Liver (tissue), 9 donors: ENCODE measurements around the gene COX6B1. TPM values are rescaled to one million over a fixed set of nuclear protein-coding genes. Genes with fewer than 3 reads are reported as not detected.

Experiments
- DNase-seq: peaks from one replicate; pipeline ENCODE4 v3.0.0-alpha.2; 2017; ENCODE audit warnings: low spot score
- H3K27ac ChIP-seq, 2 donors: one replicate each; pipeline ENCODE4 v1.7.0; 2013; ENCODE audit warnings: inconsistent platforms in 2 of 2, low read length in 2 of 2, control low read depth in 1 of 2, low read depth in 1 of 2, mild to moderate bottlenecking in 1 of 2
- H3K27me3 ChIP-seq, 4 donors: one replicate each; pipeline versions ENCODE4 v1.6.1 to v1.7.0; 2013; ENCODE audit warnings: low read length in 3 of 4, inconsistent platforms in 1 of 4, mild to moderate bottlenecking in 1 of 4, moderate library complexity in 1 of 4; ENCODE audit not compliant: control insufficient read depth in 4 of 4, insufficient read depth in 4 of 4
- H3K36me3 ChIP-seq, 4 donors: one replicate each; pipeline versions ENCODE4 v1.6.1 to v1.7.0; 2013; ENCODE audit warnings: low read length in 3 of 4, mild to moderate bottlenecking in 3 of 4, low read depth in 1 of 4, moderate library complexity in 1 of 4; ENCODE audit not compliant: control insufficient read depth in 4 of 4, insufficient read depth in 3 of 4
- H3K4me1 ChIP-seq, 4 donors: one replicate each; pipeline versions ENCODE4 v1.6.1 to v1.7.0; 2013; ENCODE audit warnings: low read length in 3 of 4, mild to moderate bottlenecking in 3 of 4, moderate library complexity in 1 of 4; ENCODE audit not compliant: control insufficient read depth in 4 of 4, insufficient read depth in 4 of 4
- H3K4me3 ChIP-seq, 3 donors: one replicate each; pipeline versions ENCODE4 v1.6.1 to v1.7.0; 2013; ENCODE audit warnings: low read length in 3 of 3, control low read depth in 1 of 3, low read depth in 1 of 3, mild to moderate bottlenecking in 1 of 3
- H3K9ac ChIP-seq, 2 donors: one replicate each; pipeline ENCODE4 v1.7.0; 2013; ENCODE audit warnings: low read length in 2 of 2, mild to moderate bottlenecking in 2 of 2, moderate library complexity in 2 of 2, control low read depth in 1 of 2, low read depth in 1 of 2
- H3K9me3 ChIP-seq, 4 donors: one replicate each; pipeline versions ENCODE4 v1.6.1 to v1.7.0; 2013; ENCODE audit warnings: low read length in 3 of 4; ENCODE audit not compliant: control insufficient read depth in 4 of 4
- ATF3 ChIP-seq: IDR thresholded peaks from 2 replicates; pipeline ENCODE4 v1.6.1; 2016; ENCODE audit warnings: antibody characterized with exemption
- CTCF ChIP-seq: fragments of 150-350 bp; IDR thresholded peaks from 2 replicates; pipeline ENCODE4 v1.5.1; 2017; ENCODE audit warnings: improper control_type of control experiment, low read depth, low read length; ENCODE audit not compliant: missing input control
- EGR1 ChIP-seq, 2 donors: IDR thresholded peaks; 2 replicates each; pipeline ENCODE4 v1.6.1; 2016 to 2018; ENCODE audit warnings: antibody characterized with exemption in 2 of 2, low read depth in 2 of 2
- FOXA1 ChIP-seq: IDR thresholded peaks from 2 replicates; pipeline ENCODE4 v1.6.1; 2016; ENCODE audit warnings: antibody characterized with exemption
- FOXA2 ChIP-seq: IDR thresholded peaks from 2 replicates; pipeline ENCODE4 v1.6.1; 2016; ENCODE audit warnings: antibody characterized with exemption
- GABPA ChIP-seq, 2 donors: IDR thresholded peaks in 1 of 2; conservative IDR thresholded peaks in 1 of 2; 2 replicates each; pipeline ENCODE4 v1.6.1; 2016; ENCODE audit warnings: antibody characterized with exemption in 2 of 2, mild to moderate bottlenecking in 1 of 2, moderate library complexity in 1 of 2
- HNF4A ChIP-seq, 2 donors: conservative IDR thresholded peaks; 2 replicates each; pipeline ENCODE4 v1.6.1; 2016; ENCODE audit warnings: antibody characterized with exemption in 2 of 2, mild to moderate bottlenecking in 2 of 2
- HNF4G ChIP-seq: IDR thresholded peaks from 2 replicates; pipeline ENCODE4 v1.6.1; 2016; ENCODE audit warnings: antibody characterized with exemption
- JUND ChIP-seq, 2 donors: IDR thresholded peaks; 2 replicates each; pipeline ENCODE4 v1.6.1; 2016; ENCODE audit warnings: antibody characterized with exemption in 2 of 2
- MAX ChIP-seq: IDR thresholded peaks from 2 replicates; pipeline ENCODE4 v1.6.1; 2016; ENCODE audit warnings: antibody characterized with exemption
- NR2F2 ChIP-seq: IDR thresholded peaks from 2 replicates; pipeline ENCODE4 v1.6.1; 2016; ENCODE audit warnings: antibody characterized with exemption
- RAD21 ChIP-seq, 2 donors: IDR thresholded peaks; 2 replicates each; pipeline ENCODE4 v1.6.1; 2016; ENCODE audit warnings: antibody characterized with exemption in 2 of 2, mild to moderate bottlenecking in 2 of 2
- REST ChIP-seq: IDR thresholded peaks from 2 replicates; pipeline ENCODE4 v1.6.1; 2016; ENCODE audit warnings: antibody characterized with exemption, mild to moderate bottlenecking
- RXRA ChIP-seq, 2 donors: IDR thresholded peaks; 2 replicates each; pipeline ENCODE4 v1.6.1; 2017 to 2018; ENCODE audit warnings: antibody characterized with exemption in 2 of 2, mild to moderate bottlenecking in 1 of 2
- SP1 ChIP-seq: IDR thresholded peaks from 2 replicates; pipeline ENCODE4 v1.6.1; 2018; ENCODE audit warnings: antibody characterized with exemption, mild to moderate bottlenecking
- TAF1 ChIP-seq: conservative IDR thresholded peaks from 2 replicates; pipeline ENCODE4 v1.6.1; 2016; ENCODE audit warnings: antibody characterized with exemption, mild to moderate bottlenecking
- YY1 ChIP-seq: IDR thresholded peaks from 2 replicates; pipeline ENCODE4 v1.6.1; 2016; ENCODE audit warnings: antibody characterized with exemption, mild to moderate bottlenecking
- ZBTB33 ChIP-seq: IDR thresholded peaks from 2 replicates; pipeline ENCODE4 v1.6.1; 2016; ENCODE audit warnings: antibody characterized with exemption
- WGBS: extraction: QIAGEN DNeasy Blood & Tissue Kit; methylation state at CpG from one replicate; pipeline ENCODE4 v1.1.7; 2013; 5-methylcytosine and 5-hydroxymethylcytosine counted together
- polyA plus RNA-seq, 2 donors: library from polyadenylated mRNA; stranded (reverse) in 1 of 2; unstranded in 1 of 2; fragments of 200-250 nt in 1 of 2; fragments of >200 nt in 1 of 2; fragmentation: Nextera tagmentation in 1 of 2; extraction: Ambion mirVana in 1 of 2; gene quantifications; one replicate each; pipeline versions ENCODE4 v1.2.1 to v1.2.3, GENCODE V29; 2013 to 2015
- total RNA-seq, 2 donors: library from RNA; depleted of rRNA; stranded (reverse); fragments of >200 nt; gene quantifications; one replicate each; pipeline ENCODE4 v1.2.3, GENCODE V29; 2014
- donor health status: healthy.
- donor health status: healthy.
- donor health status: healthy.
- donor health status: healthy.
- donor health status: healthy.

Gene COX6B1
- total and polyA plus RNA-seq, 4 donors, result 139 to 518 (median 321) TPM

GRCh38 chr19:35639321-35639639 is 8.8 kb upstream of the COX6B1 start:
- Histone ChIP-seq H3K27ac (no peak overlapping the region), H3K9ac (no peak overlapping the region), H3K4me3 (no peak overlapping the region), H3K4me1 (peaks cover 0 to 10% (median 3%) of the 10 kb centered on the region in 4 donors), H3K9me3 (no peaks in the 10 kb centered on the region), H3K36me3 (peaks cover 6 to 22% (median 14%) of the 10 kb centered on the region in 4 donors), H3K27me3 (no peaks in the 10 kb centered on the region)
- TF ChIP-seq CTCF, result no peak
- TF ChIP-seq FOXA2, result no peak
- TF ChIP-seq GABPA (IDR thresholded peaks at IDR 0.05 in 1 of 2, conservative IDR thresholded peaks at IDR 0.05 in 1 of 2), result no peak
- TF ChIP-seq YY1, result no peak
- no peak for TF ChIP-seq HNF4A (conservative IDR thresholded peaks at IDR 0.05)
- no peak for TF ChIP-seq RAD21 (IDR thresholded peaks at IDR 0.05)
- TF ChIP-seq HNF4G, result no peak
- TF ChIP-seq RXRA (IDR thresholded peaks at IDR 0.05), result no peak
- no peak for TF ChIP-seq NR2F2
- TF ChIP-seq SP1, result no peak
- no peak for TF ChIP-seq ZBTB33
- TF ChIP-seq ATF3, result no peak
- no peak for TF ChIP-seq FOXA1
- no peak for TF ChIP-seq TAF1
- no peak for TF ChIP-seq REST
- TF ChIP-seq JUND (IDR thresholded peaks at IDR 0.05), result no peak
- no peak for TF ChIP-seq MAX
- WGBS, result 77% methylated on average over 6 of the region's 6 CpGs
- DNase-seq, result no peak

- 93% methylated on average over 8 of the region's 8 CpGs for WGBS
- peaks cover 0 to 14% (median 6%) of the 10 kb centered on the region in 4 donors for H3K4me1 ChIP-seq
These were observed 8.3 kb upstream of the COX6B1 start for GRCh38 chr19:35639863-35640262.

More at GRCh38 chr19:35639863-35640262, 8.3 kb upstream of the COX6B1 start:
- H3K36me3 ChIP-seq, result peaks cover 5 to 20% (median 13%) of the 10 kb centered on the region in 4 donors
- no peak overlapping the region for H3K27ac ChIP-seq
- H3K9ac ChIP-seq, result no peak overlapping the region
- H3K4me3 ChIP-seq, result no peak overlapping the region
- DNase-seq, result no peak
- TF ChIP-seq YY1, result no peak
- TF ChIP-seq EGR1 (IDR thresholded peaks at IDR 0.05; ENCODE audit: low read depth in 2 of 2), result no peak
- no peak for TF ChIP-seq RXRA (IDR thresholded peaks at IDR 0.05)
- no peak for TF ChIP-seq GABPA (IDR thresholded peaks at IDR 0.05 in 1 of 2, conservative IDR thresholded peaks at IDR 0.05 in 1 of 2)
- no peak for TF ChIP-seq CTCF
- TF ChIP-seq TAF1, result no peak
- no peak for TF ChIP-seq ATF3
- no peak for TF ChIP-seq SP1
- TF ChIP-seq FOXA2, result no peak
- no peak for TF ChIP-seq ZBTB33
- no peak for TF ChIP-seq HNF4G
- TF ChIP-seq JUND (IDR thresholded peaks at IDR 0.05), result no peak
- TF ChIP-seq HNF4A (conservative IDR thresholded peaks at IDR 0.05), result no peak
- no peak for TF ChIP-seq FOXA1
- H3K9me3 ChIP-seq, result no peaks in the 10 kb centered on the region
- no peaks in the 10 kb centered on the region for H3K27me3 ChIP-seq
